ENCODE results near the gene NR3C1.

GRCh38 chr5:143370440-143370839 is 33.0 kb downstream of the NR3C1 start:
- TF ChIP-seq CTCF (conservative IDR thresholded peaks at IDR 0.05; ENCODE audit: low read length) (no peak), EZH2phosphoT487 (IDR thresholded peaks at IDR 0.05; ENCODE audit: borderline replicate concordance) (no peak)

All from Loucy (cell line).